Keratinocyte (primary cell): ENCODE data around the gene GH1.
"Not testable (repeated sequence)": the region's sequence is repeated elsewhere in the genome, so short reads cannot be mapped to it uniquely, and the experiment has no call there.

Experiments used
- EZH2 ChIP-seq: IDR thresholded peaks from one replicate; pipeline ENCODE4 v1.6.1; 2012; ENCODE audit warnings: inconsistent platforms, mild to moderate bottlenecking, low read length, moderate library complexity
- TF ChIP-seq, protein P1 (sequence below), 3 experiments: IDR thresholded peaks in 1 of 3; conservative IDR thresholded peaks in 1 of 3; optimal IDR thresholded peaks in 1 of 3; 2 replicates in 2 of 3; 3 replicates in 1 of 3; pipeline versions ENCODE3 to v1.5.1; 2011; ENCODE audit warnings: low read length in 3 of 3, mild to moderate bottlenecking in 3 of 3, moderate library complexity in 2 of 3, control low read depth in 1 of 3, inconsistent platforms in 1 of 3; ENCODE audit not compliant: insufficient read depth in 2 of 3; ENCODE audit errors: extremely low read depth in 1 of 3

DNA sequence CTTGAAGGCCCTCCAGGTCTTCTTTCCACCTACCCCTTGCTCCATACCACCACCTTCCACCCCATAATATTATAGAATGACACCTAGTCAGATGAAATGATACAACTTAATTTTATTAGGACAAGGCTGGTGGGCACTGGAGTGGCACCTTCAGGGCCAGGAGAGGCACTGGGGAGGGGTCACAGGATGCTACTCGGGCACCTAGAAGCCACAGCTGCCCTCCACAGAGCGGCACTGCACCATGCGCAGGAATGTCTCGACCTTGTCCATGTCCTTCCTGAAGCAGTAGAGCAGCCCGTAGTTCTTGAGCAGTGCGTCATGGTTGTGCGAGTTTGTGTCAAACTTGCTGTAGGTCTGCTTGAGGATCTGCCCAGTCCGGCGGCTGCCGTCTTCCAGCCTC lies 23.8 kb downstream of the GH1 start:
- TF ChIP-seq, protein P1, sequence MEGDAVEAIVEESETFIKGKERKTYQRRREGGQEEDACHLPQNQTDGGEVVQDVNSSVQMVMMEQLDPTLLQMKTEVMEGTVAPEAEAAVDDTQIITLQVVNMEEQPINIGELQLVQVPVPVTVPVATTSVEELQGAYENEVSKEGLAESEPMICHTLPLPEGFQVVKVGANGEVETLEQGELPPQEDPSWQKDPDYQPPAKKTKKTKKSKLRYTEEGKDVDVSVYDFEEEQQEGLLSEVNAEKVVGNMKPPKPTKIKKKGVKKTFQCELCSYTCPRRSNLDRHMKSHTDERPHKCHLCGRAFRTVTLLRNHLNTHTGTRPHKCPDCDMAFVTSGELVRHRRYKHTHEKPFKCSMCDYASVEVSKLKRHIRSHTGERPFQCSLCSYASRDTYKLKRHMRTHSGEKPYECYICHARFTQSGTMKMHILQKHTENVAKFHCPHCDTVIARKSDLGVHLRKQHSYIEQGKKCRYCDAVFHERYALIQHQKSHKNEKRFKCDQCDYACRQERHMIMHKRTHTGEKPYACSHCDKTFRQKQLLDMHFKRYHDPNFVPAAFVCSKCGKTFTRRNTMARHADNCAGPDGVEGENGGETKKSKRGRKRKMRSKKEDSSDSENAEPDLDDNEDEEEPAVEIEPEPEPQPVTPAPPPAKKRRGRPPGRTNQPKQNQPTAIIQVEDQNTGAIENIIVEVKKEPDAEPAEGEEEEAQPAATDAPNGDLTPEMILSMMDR (optimal IDR thresholded peaks at IDR 0.05 in 1 of 3, IDR thresholded peaks at IDR 0.05 in 1 of 3, conservative IDR thresholded peaks at IDR 0.05 in 1 of 3; ENCODE audit: extremely low read depth in 1 of 3, insufficient read depth in 2 of 3, low read length in 3 of 3), result not testable (repeated sequence)
- TF ChIP-seq EZH2, result not testable (repeated sequence)
